Activated CD8-positive, alpha-beta memory T cell treated with anti-CD3 and anti-CD28 coated beads, Interleukin-2, amount 50 U/mL, for 1 hour (primary cell): ENCODE results near the gene MORN5.

Experiments used
- DNase-seq: peaks from one replicate; pipeline ENCODE4 v3.0.0-alpha.2; 2020; ENCODE audit errors: extremely low read depth

Gene MORN5

DNA sequence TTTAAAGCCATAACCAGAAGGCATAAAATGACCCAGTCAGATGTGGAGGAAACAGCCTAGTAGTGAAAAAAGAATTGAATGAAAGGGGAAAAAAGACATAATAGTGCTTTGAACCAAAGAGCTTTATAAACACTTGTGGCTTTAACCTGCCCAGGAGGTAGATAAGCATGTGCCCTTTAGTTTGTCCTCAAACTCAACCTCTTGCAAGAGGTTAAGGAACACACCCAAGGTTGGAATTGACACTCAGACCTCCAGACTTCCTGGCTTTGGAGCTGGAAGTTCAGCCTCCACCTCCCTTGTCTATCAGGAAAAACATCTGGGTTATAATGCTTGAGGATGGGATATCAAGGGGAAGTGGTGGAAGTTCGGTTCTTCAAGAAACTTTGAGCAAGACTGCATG lies 16.4 kb upstream of the MORN5 start:
- no peak for DNase-seq

DNA sequence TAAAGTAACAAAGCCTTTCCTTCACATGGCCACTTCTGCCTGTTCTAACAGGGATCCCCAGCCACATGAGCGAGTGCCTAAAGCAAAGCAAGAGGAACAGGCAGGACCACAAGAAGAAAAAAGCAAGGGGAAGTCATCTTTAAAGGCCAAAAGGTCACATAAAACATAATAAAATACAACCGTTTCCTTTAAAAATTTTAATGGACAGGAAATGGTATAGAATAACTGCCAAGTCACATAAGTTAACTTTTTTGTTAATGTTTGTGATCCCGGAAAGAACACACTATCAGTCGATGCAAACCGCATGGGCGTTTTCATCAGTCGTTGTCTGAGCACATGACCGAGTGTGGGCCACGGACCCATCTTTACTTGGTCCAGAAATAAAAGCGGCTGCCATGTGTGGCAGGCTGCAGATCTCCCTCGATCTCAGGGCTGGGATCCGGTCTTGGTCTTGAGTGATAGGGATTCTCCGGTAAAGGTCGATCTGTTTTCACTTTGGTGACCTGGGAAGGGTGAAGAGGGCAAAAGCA lies 15.8 kb upstream of the MORN5 start:
- no peak for DNase-seq

DNA sequence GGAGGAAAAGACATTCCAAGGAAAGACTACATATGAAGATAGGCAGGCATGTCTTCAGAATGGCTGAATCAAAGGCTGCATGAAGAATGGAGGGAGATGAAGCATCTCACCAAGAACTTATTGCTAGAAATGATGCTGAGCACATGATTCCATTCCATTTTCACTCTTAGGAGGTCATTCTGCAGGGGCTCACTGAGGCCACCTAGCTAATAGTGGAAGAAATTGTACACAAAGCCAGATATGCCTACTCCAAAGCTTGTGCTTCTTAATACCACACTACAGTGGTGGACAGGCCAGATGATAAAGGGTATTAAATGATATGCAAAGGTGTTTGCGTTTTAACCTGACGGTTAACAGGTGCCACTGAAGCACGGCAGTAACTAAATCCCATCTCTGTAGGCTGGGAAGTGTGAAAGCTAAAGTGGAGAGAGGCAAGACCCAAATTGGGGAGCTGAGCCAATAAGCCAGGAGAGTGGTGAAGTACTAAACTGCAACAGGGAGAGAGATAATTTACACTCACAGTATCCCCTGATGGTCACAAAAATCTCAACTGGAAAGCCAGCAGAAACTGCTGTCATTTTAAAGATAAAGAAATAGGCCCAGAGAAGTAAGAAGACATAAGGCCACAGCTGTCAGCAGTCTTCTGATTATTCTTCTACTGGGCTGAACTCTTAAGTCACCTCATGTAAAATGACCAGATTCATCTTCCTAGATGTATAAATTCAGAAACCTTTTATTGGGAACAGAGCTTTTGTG lies 14.7 kb upstream of the MORN5 start:
- no peak for DNase-seq

DNA sequence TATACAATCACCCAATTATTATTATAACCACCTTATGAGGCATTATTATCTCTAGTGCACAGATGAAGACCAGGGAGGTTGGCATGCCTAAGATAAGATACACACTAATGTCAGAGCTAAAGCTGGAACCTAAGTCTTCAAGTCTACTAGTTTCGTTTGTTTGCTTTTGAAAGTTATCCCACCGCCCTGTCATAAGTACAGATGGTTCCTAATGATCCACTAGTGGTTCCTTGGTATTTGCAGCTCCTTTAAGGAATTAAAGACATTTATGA lies 14.2 kb upstream of the MORN5 start:
- DNase-seq: no peak

DNA sequence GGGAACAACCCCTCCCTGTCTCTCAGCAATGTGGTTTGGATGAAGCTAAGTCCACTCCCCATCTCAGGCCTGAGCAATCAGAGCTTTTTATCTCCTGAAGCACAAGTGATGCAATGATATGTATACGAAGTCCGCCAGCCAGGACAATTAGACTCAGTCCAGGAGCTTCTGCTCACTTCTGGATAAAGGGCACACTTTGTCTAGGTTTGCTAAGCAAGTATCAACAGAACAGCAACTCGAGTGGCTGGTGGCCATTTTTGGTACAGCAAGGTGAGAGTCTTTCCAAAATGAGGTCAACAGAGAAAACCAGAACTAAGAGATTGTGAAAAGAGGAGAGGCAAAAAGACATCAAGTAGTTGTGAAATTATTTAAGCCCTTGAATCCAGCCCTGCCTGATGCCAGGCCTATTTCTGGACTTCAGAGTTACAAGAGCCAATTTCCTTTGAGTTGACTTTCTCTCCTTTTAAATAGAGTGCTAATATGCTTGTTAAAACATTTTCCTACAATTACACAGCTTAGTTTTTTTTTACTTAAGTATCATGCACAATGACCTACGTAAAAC lies 8.4 kb upstream of the MORN5 start:
- DNase-seq: no peak

DNA sequence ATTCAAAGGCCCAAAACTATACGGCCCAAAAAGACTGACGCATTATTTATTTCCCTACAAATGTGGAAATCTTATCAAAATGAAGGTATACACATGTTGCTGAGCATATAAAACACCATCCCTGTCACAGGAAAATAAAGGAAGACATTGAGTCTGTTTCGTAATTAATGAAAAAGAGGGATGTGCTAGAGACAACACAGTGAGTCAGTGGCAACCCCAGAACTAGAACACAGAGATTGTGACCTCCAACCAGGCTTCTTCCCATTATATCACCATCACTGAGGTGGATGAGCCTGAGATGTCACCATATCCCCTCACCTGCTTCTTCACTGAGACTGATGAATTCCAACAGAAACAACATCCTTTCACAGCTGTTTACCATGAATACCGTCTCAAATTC lies 3.9 kb upstream of the MORN5 start:
- no peak for DNase-seq

DNA sequence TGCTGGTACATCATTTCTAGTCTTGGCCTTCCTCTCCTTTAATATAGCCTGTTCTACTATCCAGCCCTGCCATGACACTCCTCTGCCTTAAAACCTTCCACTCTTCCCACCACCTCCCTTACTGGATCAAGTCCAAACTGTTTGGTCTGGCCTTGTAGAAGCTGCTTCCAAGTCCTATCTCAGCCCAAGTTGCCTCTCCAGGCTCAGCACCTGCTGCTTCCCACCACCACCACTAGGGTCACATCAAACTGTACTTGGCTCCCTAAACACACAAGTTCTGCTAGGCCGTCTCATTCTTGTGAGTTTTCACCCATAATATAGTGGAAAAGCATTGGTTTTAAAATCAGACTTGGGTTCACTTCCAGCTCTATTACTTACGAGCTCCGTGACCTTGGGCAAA lies 1.5 kb upstream of the MORN5 start:
- DNase-seq: no peak

DNA sequence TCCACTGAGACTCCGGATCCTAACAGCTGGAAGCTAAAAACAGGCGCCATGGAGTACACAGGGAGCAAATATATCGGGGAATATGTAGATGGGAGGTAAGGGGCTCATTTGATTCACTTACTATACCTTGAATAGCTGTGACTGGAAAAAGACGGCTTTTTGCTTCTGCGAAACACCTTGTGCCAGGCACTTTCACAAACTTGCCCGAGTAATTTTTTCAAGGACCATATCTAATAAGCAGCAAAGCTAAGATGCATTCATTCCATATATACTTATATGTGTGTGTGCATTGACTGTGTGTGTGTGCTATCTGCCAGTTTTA lies 178 bp downstream of the MORN5 start:
- no peak for DNase-seq

DNA sequence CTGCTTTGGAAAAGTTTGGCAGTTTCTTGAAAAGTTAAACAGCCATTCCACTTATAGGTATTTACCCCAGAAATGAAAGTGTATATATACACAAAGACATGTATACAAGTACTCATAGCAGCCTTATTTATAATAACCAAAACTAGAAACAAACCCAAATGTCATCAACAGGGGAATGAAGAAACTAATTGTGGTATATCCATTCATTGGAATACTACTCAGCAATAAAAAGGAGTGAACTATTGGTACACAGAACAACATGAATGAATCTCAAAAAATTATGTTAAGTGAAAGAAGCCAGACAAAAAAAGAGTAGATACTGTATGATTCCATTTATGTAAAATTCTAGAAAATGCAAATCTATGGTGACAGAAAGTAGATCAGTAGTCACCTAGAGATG lies 2.7 kb downstream of the MORN5 start:
- DNase-seq: no peak

DNA sequence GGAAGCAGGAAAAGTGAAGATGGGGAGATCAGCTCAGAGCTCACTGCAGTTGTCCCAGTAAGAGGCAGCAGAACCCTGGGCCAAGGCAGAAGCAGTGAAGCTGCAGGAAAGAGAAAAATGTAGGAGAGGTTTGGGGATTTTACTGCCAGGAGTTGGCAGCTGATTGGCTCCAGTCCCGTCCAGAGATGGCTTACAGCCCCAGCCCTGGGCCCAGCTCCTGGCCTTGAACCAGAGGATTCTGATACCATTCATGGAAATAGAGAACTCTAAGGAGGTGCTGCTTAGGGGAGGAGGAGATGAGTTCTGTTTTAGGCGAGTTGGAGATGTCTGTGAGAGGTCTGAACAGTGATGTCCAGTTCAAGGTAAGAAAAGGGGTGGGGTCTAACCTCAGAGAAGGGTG lies 4.6 kb downstream of the MORN5 start:
- DNase-seq: no peak

DNA sequence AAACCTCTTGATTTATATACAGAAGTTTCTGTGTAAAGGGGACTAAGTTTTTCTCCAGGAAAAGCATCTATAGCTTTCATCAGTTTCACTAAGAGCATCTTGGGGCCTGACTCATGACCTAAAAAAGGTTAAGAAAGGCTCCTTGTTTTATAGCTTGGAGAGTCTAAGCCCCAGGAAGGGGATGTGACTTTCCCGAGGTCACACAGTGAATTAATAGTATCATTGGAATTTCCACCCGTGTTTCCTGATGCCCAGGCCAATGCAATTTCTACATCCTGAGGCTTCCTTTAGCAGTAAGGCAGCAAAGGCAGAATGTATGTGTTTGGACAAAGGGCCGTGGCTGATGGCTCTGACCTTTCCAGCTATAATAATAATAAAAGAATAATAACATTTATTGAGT lies 8.6 kb downstream of the MORN5 start:
- DNase-seq: no peak

DNA sequence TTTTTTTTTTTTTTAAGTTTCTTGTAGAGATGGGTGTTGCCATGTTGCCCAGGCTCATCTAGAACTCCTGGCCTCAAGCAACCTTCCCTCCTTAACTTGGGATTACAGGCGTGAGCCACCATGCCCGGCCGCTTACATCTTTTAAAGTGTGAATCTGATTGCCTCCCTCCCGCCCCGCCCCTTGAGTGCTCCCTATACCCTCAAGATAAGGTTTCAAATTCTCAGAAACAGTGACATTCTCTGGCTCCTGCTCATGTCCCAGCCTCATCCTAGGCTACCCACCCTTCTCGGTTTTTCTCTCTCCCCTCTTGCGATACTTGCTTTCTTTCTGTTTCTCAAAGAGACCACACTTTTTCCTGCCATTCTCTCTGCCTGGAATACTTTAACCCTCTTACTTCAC lies 12.4 kb downstream of the MORN5 start:
- no peak for DNase-seq

DNA sequence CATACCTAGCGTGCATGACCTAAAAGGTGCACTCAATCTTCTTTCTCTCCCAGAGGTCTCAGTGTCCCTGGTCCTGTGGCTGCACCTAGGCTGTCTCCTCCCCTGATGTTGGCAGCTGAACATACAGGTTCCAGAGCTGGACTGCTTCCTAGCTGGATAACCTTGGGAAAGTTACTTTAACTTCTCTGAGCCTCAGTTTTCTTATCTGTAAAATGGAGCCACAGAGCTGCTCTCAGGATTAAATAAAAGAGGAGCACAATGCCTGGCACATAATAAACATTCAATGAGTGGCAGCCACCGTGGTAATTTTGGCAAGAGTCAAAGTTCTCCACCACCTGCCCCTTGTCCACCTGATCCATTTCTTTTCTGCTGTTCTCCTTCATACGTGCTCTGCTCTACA lies 14.0 kb downstream of the MORN5 start:
- DNase-seq: no peak

DNA sequence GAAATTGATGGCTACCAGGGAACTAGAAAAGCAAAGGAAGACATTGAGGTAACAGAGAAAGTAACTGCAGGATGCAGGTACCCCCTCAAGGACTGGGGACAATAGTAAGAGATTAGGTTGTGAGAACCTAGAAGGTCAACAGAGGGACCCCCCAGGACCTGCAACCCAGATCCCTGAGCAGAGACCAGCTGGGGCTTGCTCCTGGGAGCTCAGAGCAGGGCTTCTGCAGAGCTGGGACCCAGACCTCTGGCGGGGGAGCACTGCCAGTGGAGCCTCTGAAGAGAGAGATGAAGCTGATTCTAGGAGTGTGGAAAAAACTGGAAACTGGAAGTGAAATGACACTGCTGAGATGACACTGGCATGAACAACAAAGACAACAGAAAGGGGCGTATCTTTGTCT lies 17.2 kb downstream of the MORN5 start:
- DNase-seq: no peak

DNA sequence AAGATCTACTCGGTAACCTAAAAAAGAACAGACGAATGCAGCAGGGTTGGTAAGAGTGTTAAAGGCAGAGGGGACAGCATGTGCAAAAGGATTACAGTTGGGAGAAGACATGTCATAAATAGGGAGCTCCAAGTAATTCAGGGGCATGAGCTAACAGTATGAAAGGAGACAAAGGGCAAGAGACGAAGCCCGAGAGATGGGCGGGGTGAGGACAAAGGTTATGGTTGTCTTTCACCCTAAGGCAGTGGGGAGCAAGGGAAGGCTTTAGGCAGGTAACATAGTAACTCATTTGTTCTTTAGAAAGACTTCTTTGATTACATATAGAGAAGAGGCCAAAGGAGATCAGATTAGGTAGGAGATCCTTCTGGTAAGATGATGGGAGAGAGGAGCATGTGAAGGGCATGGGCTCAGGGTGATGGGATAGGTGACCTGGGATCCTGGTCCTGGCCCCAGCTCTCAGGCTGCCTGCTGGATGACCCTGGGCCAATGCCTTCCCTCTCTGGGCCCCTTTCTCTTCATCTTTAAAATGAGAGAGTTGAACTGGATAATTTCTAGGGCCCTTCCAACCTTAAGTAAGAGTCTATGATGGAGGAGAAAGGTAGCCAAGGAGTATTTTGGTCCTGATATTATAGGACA lies 19.5 kb downstream of the MORN5 start:
- DNase-seq: no peak

DNA sequence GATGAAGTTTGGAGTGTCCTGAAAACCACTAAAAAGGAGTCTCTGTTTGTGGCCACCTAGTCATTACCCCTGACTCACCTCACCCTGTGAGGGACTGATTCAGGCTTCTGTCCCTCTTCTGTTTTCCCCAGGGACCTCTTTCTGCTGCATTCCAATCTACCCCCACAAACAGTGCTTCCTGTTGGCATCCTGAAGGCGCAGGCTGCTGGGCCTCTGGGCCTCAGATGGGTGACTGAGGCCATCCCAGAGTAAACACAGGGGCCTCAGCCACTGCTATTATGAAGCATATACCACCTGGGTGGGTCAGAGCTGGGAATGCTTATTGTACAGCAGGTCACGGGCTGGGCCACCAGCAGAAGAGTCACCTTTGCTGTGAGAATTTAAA lies 20.0 kb downstream of the MORN5 start:
- no peak for DNase-seq

DNA sequence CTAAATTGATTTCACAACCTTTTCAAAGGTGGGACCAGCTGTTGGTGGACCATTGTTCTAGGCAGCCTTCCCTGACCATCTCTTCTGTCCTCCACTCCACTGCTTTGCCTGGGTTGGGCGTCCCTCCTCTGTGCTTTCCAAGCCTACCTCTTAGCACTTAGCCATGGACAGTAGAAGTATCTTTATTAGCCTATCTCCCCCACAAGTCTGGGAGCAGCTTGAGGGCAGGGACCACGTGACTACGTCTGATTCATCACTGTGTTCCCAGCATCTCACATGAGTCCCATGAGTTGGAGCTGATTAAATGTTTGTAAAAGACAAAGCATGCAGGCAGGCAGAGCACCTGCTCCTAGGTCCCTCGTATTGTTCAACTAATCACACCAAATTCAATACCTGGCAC lies 20.9 kb downstream of the MORN5 start:
- DNase-seq: no peak

DNA sequence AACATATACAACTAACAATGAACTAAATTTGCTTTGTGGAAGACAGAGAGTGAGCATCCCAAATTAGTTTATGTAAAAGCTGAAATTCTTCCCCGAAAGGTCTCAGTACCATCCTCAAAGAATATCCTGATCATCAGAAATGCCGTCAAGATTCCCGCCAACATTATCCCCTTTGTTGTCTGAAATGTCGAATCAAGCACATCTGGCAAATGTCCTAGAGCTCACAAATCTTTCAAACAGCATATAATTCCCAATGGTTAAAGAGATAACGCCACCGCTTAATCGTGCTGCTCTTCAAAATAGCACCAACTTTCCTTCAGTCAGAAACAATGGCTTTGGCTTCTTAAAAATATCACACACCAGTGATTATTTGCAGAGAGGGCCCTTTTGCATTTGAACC lies 23.8 kb downstream of the MORN5 start:
- DNase-seq: no peak

DNA sequence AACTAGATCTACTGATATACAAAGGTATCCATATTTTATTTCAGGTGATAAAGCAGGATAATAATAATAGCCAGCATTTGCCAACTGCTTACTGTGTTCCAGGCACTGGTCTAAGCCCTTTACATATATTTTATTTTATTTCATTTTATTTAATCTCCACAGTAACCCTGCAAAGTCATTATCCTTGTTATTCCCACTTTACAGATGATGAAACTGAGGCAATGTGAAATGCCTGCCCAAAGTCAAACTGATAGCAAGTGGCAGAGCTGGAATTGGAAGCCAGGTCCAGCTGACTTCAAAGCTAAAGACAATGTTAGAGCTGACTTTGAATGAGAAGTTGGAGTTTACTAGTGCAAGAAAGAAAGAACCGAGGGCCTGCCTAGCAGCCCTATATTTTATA lies 24.8 kb downstream of the MORN5 start:
- DNase-seq: no peak

DNA sequence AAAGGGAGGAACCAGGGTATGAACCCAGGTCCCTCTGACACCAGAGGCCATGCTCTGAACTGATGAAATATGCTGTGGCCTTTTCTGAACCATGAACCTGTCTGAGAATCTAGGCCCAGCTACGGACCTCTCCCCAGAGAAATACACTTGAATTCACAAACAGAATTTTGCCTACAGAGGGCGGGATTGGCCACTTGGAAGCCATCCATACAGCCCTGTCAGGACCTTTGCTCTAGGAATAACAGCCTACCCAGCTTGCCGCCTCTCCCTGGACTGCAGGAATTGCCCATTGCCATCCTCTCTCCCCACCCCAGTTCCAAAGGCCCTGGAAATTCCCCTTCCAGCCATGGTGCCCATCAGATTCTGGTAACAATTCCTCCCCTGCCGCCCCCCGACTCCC lies 26.6 kb downstream of the MORN5 start:
- DNase-seq: no peak

DNA sequence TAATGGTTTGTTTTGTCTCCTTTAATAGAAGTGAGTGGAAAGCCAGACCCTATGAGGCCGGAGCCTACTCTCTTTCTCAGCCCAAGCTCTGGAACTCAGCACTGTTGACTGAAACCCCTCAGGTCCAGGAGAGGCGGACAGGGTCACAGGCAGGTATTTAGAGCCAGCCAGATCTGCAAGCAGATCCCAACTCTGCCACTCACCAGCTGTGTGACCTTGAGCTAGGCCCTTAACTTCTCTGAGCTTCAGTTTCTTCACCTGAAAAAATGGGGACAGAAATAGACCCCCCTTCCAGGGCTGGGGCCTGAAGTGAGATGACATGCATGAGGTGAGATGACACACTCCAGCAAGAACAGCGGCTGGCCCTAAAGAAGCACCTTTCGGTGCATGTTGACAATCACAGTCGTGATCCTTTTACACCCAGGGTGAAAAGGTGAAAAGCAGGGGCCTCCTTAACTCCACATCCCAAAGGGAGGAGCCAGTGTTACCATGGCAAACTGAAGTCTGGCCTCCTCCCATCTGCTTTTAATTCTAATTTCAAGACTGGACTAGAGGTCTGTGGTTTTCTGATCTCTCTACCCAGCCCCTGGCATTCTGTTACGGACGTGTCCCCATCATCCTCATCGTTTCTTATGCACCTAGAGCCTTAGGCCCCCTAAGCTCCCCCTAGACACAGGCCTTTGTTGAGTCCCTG lies 27.2 kb downstream of the MORN5 start:
- no peak for DNase-seq

DNA sequence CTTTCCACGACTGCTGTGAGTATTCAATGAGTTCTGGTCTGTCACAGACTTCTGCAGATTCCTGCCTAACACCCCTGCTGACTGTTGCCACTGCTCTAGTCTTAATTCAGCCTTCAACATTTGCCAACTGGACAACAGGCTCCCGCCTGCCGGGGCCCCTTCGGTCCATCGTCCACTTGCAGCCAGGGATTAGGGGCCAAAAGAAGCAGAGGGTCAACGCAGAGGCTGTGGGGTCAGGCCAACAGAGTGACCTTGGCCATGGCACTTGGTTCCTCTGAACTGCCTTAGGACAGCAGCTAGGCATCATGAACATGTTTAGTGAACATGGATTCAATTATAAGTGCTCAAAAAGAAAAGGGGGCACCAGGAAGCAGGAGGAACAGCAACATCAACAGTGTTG lies 28.7 kb downstream of the MORN5 start:
- DNase-seq: no peak
